AG09319 (cell line): Measurements from ENCODE around the gene OR7C2.
"Not testable (repeated sequence)": the region's sequence is repeated elsewhere in the genome, so short reads cannot be mapped to it uniquely, and the experiment has no call there.

ENCODE experiments used
- DNase-seq: peaks from one replicate; pipeline ENCODE4 v3.0.0-alpha.2; 2010; ENCODE audit warnings: low read depth; ENCODE audit errors: extremely low read depth
- TF ChIP-seq, protein P1 (sequence below): IDR thresholded peaks from 2 replicates; pipeline ENCODE4 v1.5.1; 2011; ENCODE audit warnings: low read depth, mild to moderate bottlenecking, inconsistent platforms, low read length, moderate library complexity

OR7C2 gene

DNA sequence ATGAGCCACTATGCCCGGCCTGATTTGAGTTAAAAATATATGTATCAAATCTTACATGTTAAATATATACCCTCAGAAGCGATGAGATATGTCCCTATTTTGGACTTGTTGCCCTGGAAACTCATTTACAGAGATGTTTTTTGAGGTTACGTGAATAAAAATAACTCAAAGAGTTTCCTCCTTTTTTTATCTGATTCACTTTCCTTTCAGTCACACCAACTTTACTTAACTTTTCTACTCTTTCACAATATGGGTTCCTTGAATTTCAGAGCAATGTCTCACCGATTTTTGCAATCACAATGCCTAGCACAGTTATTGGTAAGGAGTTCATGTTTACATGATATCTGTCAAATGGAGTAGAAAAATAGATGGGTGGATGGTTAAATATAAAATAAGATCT, 2.3 kb downstream of the OR7C2 start:
- DNase-seq, result no peak
- TF ChIP-seq, protein P1, sequence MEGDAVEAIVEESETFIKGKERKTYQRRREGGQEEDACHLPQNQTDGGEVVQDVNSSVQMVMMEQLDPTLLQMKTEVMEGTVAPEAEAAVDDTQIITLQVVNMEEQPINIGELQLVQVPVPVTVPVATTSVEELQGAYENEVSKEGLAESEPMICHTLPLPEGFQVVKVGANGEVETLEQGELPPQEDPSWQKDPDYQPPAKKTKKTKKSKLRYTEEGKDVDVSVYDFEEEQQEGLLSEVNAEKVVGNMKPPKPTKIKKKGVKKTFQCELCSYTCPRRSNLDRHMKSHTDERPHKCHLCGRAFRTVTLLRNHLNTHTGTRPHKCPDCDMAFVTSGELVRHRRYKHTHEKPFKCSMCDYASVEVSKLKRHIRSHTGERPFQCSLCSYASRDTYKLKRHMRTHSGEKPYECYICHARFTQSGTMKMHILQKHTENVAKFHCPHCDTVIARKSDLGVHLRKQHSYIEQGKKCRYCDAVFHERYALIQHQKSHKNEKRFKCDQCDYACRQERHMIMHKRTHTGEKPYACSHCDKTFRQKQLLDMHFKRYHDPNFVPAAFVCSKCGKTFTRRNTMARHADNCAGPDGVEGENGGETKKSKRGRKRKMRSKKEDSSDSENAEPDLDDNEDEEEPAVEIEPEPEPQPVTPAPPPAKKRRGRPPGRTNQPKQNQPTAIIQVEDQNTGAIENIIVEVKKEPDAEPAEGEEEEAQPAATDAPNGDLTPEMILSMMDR, result no peak

DNA sequence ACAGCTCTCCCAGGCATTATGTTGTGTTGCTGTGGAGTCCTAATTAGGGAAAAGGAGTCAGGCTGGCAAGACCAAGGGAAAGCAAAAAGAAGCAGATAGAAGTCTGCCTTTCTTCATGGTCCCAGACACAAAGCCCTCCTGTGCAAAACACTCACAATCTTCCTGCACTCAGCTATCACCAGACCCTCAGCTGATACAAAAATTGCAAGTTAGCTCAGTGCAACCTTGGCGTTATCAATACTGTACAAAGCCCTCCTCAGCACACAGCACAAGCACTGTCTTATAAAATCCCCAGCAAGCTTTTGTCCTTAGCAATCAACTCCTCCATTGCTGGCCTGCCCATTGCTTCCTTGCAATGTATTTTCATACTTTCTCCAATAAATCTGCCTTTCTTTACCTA, 3.2 kb downstream of the OR7C2 start:
- TF ChIP-seq, protein P1, result no peak
- DNase-seq, result no peak

DNA sequence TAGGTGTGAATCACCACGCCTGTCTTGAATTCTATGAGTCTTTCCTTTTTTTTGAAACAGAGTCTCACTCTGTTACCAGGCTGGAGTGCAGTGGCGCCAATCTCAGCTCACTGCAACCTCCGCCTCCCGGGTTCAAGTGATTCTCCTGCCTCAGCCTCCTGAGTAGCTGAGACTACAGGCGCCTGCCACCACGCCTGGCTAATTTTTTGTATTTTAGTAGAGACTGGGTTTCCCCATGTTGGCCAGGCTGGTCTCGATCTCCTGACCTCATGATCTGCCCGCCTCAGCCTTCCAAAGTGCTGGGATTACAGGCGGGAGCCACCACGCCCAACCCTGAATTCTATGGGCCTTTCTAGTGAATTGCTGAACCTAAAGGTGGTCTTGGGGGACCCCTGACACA, 8.1 kb downstream of the OR7C2 start:
- not testable (repeated sequence) for DNase-seq

DNA sequence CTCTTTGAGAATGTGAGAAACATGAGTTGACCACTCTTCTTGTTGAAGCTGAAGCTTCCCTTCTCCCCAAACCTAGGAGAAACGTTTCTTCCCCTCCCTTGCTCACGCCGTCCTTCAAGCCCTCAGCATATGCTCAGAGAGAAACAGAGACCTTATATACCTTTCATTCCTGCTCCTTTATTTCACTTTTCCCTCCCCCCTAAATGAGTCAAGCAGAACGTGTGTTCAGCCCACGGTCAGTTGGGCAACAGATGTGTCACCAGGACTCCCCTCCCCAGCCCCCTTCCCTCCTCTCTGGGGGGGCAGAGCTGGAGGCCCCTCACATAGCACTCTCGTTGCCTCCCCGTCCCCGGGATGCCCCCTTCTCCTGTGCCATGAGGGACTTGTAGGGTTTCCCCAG, 8.6 kb downstream of the OR7C2 start:
- TF ChIP-seq, protein P1, result no peak
- DNase-seq, result no peak

DNA sequence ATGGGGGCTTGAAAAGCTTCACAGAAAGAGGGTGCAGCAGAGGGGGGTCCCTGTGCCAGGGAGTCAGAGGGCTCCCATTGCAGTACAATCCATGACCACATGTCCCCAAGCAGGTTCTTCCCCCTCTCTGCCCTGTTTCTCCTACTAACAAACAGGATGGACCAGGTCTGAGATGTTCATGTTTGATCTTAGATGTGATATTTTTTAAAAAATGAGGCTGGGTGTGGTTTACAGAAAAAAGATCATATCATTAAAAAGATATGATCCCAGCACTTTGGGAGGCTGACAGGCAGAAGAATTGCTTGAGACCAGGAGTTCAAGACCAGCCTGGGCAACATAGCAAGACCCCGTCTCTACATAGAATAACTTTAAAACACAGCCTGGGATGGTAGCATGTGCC, 9.1 kb downstream of the OR7C2 start:
- DNase-seq, result no peak
- TF ChIP-seq, protein P1, result no peak

DNA sequence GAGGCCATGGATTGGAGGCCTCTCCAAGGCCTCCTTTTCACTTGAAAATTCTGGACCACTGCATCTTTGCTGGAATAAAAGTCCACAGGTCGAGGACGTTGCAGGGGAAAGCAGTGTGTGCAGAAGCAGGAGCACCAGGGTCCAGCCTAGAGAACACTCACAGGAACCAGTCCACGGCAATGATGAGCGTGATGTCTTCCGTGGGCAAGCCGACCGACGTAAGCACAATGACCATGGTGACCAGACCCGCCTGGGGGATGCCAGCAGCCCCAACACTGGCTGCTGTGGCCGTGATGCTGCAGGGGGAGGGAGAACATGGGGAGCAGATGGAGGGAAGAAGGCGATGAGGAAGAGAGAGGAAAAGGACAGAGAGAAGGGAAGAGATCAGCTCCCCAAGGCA, 11.5 kb downstream of the OR7C2 start:
- DNase-seq, result no peak
- TF ChIP-seq, protein P1, result no peak

DNA sequence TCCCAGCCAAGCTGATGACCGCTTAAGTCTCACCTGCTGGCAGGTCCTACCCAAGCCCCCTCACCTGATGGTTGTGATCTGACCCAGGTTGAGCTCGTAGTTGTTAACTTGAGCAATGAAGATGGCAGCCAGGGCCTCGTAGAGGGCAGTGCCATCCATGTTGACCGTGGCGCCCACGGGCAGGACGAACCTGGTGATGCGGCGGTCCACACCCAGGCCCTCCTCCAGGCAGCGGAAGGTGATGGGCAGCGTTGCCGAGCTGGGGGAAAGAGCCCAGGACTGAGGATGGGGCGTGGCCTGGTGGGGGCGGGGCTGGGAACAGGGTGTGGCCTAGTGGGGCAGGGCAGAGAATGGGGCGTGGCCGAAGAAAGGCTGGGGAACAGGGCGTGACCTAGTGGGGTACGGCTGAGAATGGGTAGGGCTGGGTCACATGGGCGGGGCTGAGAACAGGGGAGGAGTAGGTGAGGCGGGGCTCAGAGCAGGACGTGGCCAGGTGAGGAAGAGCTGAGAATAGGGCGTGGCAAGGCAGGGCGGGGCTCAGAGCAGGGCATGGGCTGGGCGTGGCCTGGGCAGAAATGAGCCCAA, 12.9 kb downstream of the OR7C2 start:
- no peak for DNase-seq
- TF ChIP-seq, protein P1, result no peak

DNA sequence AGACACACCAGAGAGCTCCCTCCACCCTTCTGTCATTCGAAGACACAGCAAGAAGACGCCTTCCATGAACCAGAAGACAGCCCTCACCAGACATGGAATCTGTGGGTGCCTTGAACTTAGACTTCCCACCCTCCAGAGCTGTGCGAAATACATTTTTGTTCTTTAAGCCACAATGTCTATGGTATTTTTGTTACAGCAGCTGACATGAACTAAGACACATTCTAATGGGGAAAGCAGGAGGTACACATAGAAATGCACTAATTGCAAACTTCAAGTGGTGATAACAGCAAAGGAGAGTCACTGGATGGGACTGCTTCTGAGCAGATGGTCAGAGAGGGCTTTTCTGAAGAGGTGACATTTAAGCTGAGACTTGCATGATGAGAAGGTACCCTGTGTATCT, 16.2 kb downstream of the OR7C2 start:
- no peak for DNase-seq
- TF ChIP-seq, protein P1, result no peak
